HG03060 (cell line): ENCODE measurements around the gene FBXO15.

Experiments used
- ATAC-seq: cut with Tn5 transposase; IDR thresholded peaks from one replicate; pipeline ENCODE4 v1.9.1; 2021; ENCODE audit warnings: low read depth, moderate number of reproducible peaks; ENCODE audit not compliant: unreplicated experiment

Gene FBXO15

GRCh38 chr18:74066018-74066417, 81.6 kb downstream of the FBXO15 start:
- no peak for ATAC-seq

GRCh38 chr18:74065366-74065765, 82.3 kb downstream of the FBXO15 start:
- no peak for ATAC-seq

GRCh38 chr18:74064510-74064909, 83.1 kb downstream of the FBXO15 start:
- no peak for ATAC-seq

- ATAC-seq, result no peak
Measured at GRCh38 chr18:74063557-74063956, 84.1 kb downstream of the FBXO15 start.

- no peak for ATAC-seq
Measured at GRCh38 chr18:74063023-74063422, 84.6 kb downstream of the FBXO15 start.

GRCh38 chr18:74062037-74062436, 85.6 kb downstream of the FBXO15 start:
- no peak for ATAC-seq

GRCh38 chr18:74060579-74060978, 87.1 kb downstream of the FBXO15 start:
- ATAC-seq, result no peak

- ATAC-seq, result no peak
Measured at GRCh38 chr18:74050807-74051206, 96.8 kb downstream of the FBXO15 start.

- no peak for ATAC-seq
Measured at GRCh38 chr18:74040459-74041332, 106.9 kb downstream of the FBXO15 start.

- ATAC-seq, result no peak
Measured at GRCh38 chr18:74040008-74040407, 107.6 kb downstream of the FBXO15 start.

- no peak for ATAC-seq
Measured at GRCh38 chr18:74029161-74029560, 118.5 kb downstream of the FBXO15 start.
